ENCODE measurements around the gene UBQLN3. TPM values are rescaled to one million over a fixed set of nuclear protein-coding genes. Genes with fewer than 3 reads are reported as not detected.

Gene UBQLN3
- total RNA-seq (under 1 TPM in 3 of 5 donors, not detected in 2; 0.16 to 0.37 (median 0.25) TPM), total RNA-seq (0 to 0.34 (median 0) reads per million in 29 experiments)
- 0.09 TPM for total RNA-seq (2013)

- Histone ChIP-seq H3K9me3 (no peaks in the 10 kb centered on the region), H3K4me3 (ENCODE audit: control insufficient read depth in 1 of 2, extremely low read depth in 1 of 2, low read length in 1 of 2) (no peak within 1 kb of the TSS), H3K27me3 (replicated peaks in 1 of 2; ENCODE audit: control insufficient read depth in 2 of 2, extremely low read depth in 1 of 2, insufficient read depth in 2 of 2, low read length in 1 of 2) (peaks cover 0 to 12% of the 10 kb centered on the region in 2 experiments), H3K4me1 (ENCODE audit: control insufficient read depth in 1 of 2, extremely low read depth in 1 of 2, insufficient read depth in 2 of 2, low read length in 2 of 2) (no peaks in the 10 kb centered on the region), H3K27ac (ENCODE audit: low read length) (no peak within 1 kb of the TSS), H3K36me3 (ENCODE audit: control insufficient read depth in 2 of 2, extremely low read depth in 1 of 2, insufficient read depth in 1 of 2, low read length in 1 of 2) (no peaks in the 10 kb centered on the region)
- CTCF ChIA-PET: no interaction called here
- DNase-seq (no peak), ATAC-seq (replicated peaks in 1 of 4) (no peak)
- H3K4me3 Mint-ChIP-seq: no peak within 1 kb of the TSS
- POLR2A ChIA-PET: no interaction called here
- no peaks in the 10 kb centered on the region for H3K4me1 Mint-ChIP-seq
- H3K9me3 Mint-ChIP-seq: no peaks in the 10 kb centered on the region
- H3K36me3 Mint-ChIP-seq: no peaks in the 10 kb centered on the region
- no CpG with 5 or more reads among the region's 4 CpGs for WGBS (ENCODE audit: insufficient coverage)
- H3K27ac Mint-ChIP-seq: no peak within 1 kb of the TSS
- H3K27me3 Mint-ChIP-seq: peaks cover 7 to 9% of the 10 kb centered on the region in 2 donors
These were observed at the start of gene UBQLN3 for GRCh38 chr11:5509803-5510202. UBQLN3 (minus strand) TSS chr11:5509957; CDS start chr11:5509558, 399 bp downstream.

DNA sequence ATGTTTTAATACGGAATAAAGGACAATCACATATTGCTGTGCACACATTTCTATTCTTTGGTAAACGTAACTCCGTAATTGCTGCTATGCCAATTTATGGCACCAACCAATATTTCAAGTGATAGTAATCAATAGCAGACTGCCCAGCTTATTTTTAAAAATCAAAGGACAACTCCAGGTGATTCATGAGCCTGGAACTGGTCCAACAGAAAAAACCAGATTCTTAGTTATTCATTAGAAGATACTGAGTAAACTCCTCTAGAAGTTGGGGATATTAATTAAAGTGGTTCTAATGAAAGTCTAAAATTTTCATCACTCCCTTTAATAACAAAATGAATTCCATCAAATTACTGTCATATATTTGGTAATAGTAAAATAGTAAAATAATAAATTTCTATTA lies 48.0 kb upstream of the UBQLN3 start:
- H3K36me3 ChIP-seq (ENCODE audit: control insufficient read depth in 2 of 2, extremely low read depth in 1 of 2, insufficient read depth in 1 of 2, low read length in 1 of 2): no peaks in the 10 kb centered on the region
- H3K27me3 Mint-ChIP-seq: peaks cover 5 to 14% of the 10 kb centered on the region in 2 donors

GRCh38 chr11:5556596-5557188 lies 46.9 kb upstream of the UBQLN3 start:
- H3K4me3 Mint-ChIP-seq: no peak overlapping the region
- Histone ChIP-seq H3K27me3 (replicated peaks in 1 of 2; ENCODE audit: control insufficient read depth in 2 of 2, extremely low read depth in 1 of 2, insufficient read depth in 2 of 2, low read length in 1 of 2) (no peaks in the 10 kb centered on the region), H3K27ac (ENCODE audit: low read length) (no peak overlapping the region), H3K4me1 (ENCODE audit: control insufficient read depth in 1 of 2, extremely low read depth in 1 of 2, insufficient read depth in 2 of 2, low read length in 2 of 2) (no peaks in the 10 kb centered on the region), H3K4me3 (ENCODE audit: control insufficient read depth in 1 of 2, extremely low read depth in 1 of 2, low read length in 1 of 2) (no peak overlapping the region), H3K9me3 (no peaks in the 10 kb centered on the region), H3K36me3 (ENCODE audit: control insufficient read depth in 2 of 2, extremely low read depth in 1 of 2, insufficient read depth in 1 of 2, low read length in 1 of 2) (no peaks in the 10 kb centered on the region)
- ATAC-seq (replicated peaks in 1 of 4) (no peak), DNase-seq (no peak)
- no peaks in the 10 kb centered on the region for H3K9me3 Mint-ChIP-seq
- 83% methylated on average over 3 of the region's 3 CpGs for WGBS (ENCODE audit: insufficient coverage)
- H3K4me1 Mint-ChIP-seq: no peaks in the 10 kb centered on the region
- ChIA-PET CTCF (no interaction called here), POLR2A (no interaction called here)
- H3K27me3 Mint-ChIP-seq: peaks cover 5 to 18% of the 10 kb centered on the region in 2 donors
- H3K36me3 Mint-ChIP-seq: peaks cover 4% of the 10 kb centered on the region
- no peak overlapping the region for H3K27ac Mint-ChIP-seq

More for the DNA sequence above, 48.0 kb upstream of the UBQLN3 start:
- no CpG with 5 or more reads among the region's 3 CpGs for WGBS (ENCODE audit: insufficient coverage)
- no peak overlapping the region for H3K4me3 ChIP-seq (ENCODE audit: control insufficient read depth in 1 of 2, extremely low read depth in 1 of 2, low read length in 1 of 2)
- H3K9me3 ChIP-seq: no peaks in the 10 kb centered on the region
- H3K4me1 ChIP-seq (ENCODE audit: control insufficient read depth in 1 of 2, extremely low read depth in 1 of 2, insufficient read depth in 2 of 2, low read length in 2 of 2): no peaks in the 10 kb centered on the region
- POLR2A ChIA-PET: no interaction called here
- CTCF ChIA-PET: interaction anchor here (0.5 to 0.6 kb wide), 2 partner anchors 62 to 927 kb away, joined by 3 to 4 read pairs; no protein-coding TSS in a partner anchor
- DNase-seq (no peak), ATAC-seq (replicated peaks in 1 of 4) (no peak)
- Mint-ChIP-seq H3K4me3 (no peak overlapping the region), H3K9me3 (no peaks in the 10 kb centered on the region), H3K4me1 (no peaks in the 10 kb centered on the region), H3K27ac (no peak overlapping the region), H3K36me3 (peaks cover 4% of the 10 kb centered on the region)
- no peaks in the 10 kb centered on the region for H3K27me3 ChIP-seq (replicated peaks in 1 of 2; ENCODE audit: control insufficient read depth in 2 of 2, extremely low read depth in 1 of 2, insufficient read depth in 2 of 2, low read length in 1 of 2)
- H3K27ac ChIP-seq (ENCODE audit: low read length): no peak overlapping the region

- ChIA-PET CTCF (no interaction called here), POLR2A (no interaction called here)
- Histone ChIP-seq H3K27me3 (replicated peaks in 1 of 2; ENCODE audit: control insufficient read depth in 2 of 2, extremely low read depth in 1 of 2, insufficient read depth in 2 of 2, low read length in 1 of 2) (no peaks in the 10 kb centered on the region), H3K36me3 (ENCODE audit: control insufficient read depth in 2 of 2, extremely low read depth in 1 of 2, insufficient read depth in 1 of 2, low read length in 1 of 2) (no peaks in the 10 kb centered on the region), H3K4me1 (ENCODE audit: control insufficient read depth in 1 of 2, extremely low read depth in 1 of 2, insufficient read depth in 2 of 2, low read length in 2 of 2) (no peaks in the 10 kb centered on the region), H3K4me3 (ENCODE audit: control insufficient read depth in 1 of 2, extremely low read depth in 1 of 2, low read length in 1 of 2) (no peak overlapping the region), H3K9me3 (no peaks in the 10 kb centered on the region), H3K27ac (ENCODE audit: low read length) (no peak overlapping the region)
- Mint-ChIP-seq H3K4me1 (no peaks in the 10 kb centered on the region), H3K4me3 (no peak overlapping the region), H3K36me3 (no peaks in the 10 kb centered on the region), H3K9me3 (peaks cover 0 to 4% (median 0%) of the 10 kb centered on the region in 3 donors), H3K27ac (no peak overlapping the region), H3K27me3 (peaks cover 3 to 8% of the 10 kb centered on the region in 2 donors)
- DNase-seq (no peak), ATAC-seq (replicated peaks in 1 of 4) (no peak)
These were observed 43.6 kb upstream of the UBQLN3 start for GRCh38 chr11:5553343-5553742.

- Histone ChIP-seq H3K27ac (ENCODE audit: low read length) (no peak overlapping the region), H3K9me3 (no peaks in the 10 kb centered on the region), H3K4me3 (ENCODE audit: control insufficient read depth in 1 of 2, extremely low read depth in 1 of 2, low read length in 1 of 2) (no peak overlapping the region), H3K36me3 (ENCODE audit: control insufficient read depth in 2 of 2, extremely low read depth in 1 of 2, insufficient read depth in 1 of 2, low read length in 1 of 2) (no peaks in the 10 kb centered on the region), H3K4me1 (ENCODE audit: control insufficient read depth in 1 of 2, extremely low read depth in 1 of 2, insufficient read depth in 2 of 2, low read length in 2 of 2) (no peaks in the 10 kb centered on the region), H3K27me3 (replicated peaks in 1 of 2; ENCODE audit: control insufficient read depth in 2 of 2, extremely low read depth in 1 of 2, insufficient read depth in 2 of 2, low read length in 1 of 2) (no peaks in the 10 kb centered on the region)
- POLR2A ChIA-PET: no interaction called here
- Mint-ChIP-seq H3K4me1 (no peaks in the 10 kb centered on the region), H3K9me3 (peaks cover 0 to 4% (median 0%) of the 10 kb centered on the region in 3 donors), H3K4me3 (no peak overlapping the region), H3K27ac (no peak overlapping the region), H3K36me3 (no peaks in the 10 kb centered on the region), H3K27me3 (peaks cover 3 to 8% of the 10 kb centered on the region in 2 donors)
- 58% methylated on average over 3 of the region's 5 CpGs for WGBS (ENCODE audit: insufficient coverage)
- no peak for ATAC-seq (replicated peaks in 1 of 4)
- no peak for DNase-seq
- CTCF ChIA-PET: no interaction called here
These were observed 40.8 kb upstream of the UBQLN3 start for GRCh38 chr11:5550440-5551095.

GRCh38 chr11:5548440-5548839 lies 38.7 kb upstream of the UBQLN3 start, which contains the start of gene OR52H1:
OR52H1 (minus strand) TSS chr11:5548540; CDS start chr11:5545505, 3,035 bp downstream.
- WGBS (ENCODE audit: insufficient coverage): no CpG with 5 or more reads among the region's 1 CpG

More at GRCh38 chr11:5548440-5548839, 38.7 kb upstream of the UBQLN3 start, which contains the start of gene OR52H1:
- no peaks in the 10 kb centered on the region for H3K9me3 ChIP-seq
- Mint-ChIP-seq H3K9me3 (peaks cover 0 to 4% (median 0%) of the 10 kb centered on the region in 3 donors), H3K27ac (no peak within 1 kb of the TSS), H3K4me1 (no peaks in the 10 kb centered on the region), H3K27me3 (peaks cover 3 to 8% of the 10 kb centered on the region in 2 donors), H3K36me3 (no peaks in the 10 kb centered on the region), H3K4me3 (no peak within 1 kb of the TSS)
- DNase-seq: no peak
- ChIA-PET CTCF (no interaction called here), POLR2A (no interaction called here)
- H3K4me1 ChIP-seq (ENCODE audit: control insufficient read depth in 1 of 2, extremely low read depth in 1 of 2, insufficient read depth in 2 of 2, low read length in 2 of 2): no peaks in the 10 kb centered on the region
- no peak for ATAC-seq (replicated peaks in 1 of 4)
- H3K4me3 ChIP-seq (ENCODE audit: control insufficient read depth in 1 of 2, extremely low read depth in 1 of 2, low read length in 1 of 2): no peak within 1 kb of the TSS
- H3K36me3 ChIP-seq (ENCODE audit: control insufficient read depth in 2 of 2, extremely low read depth in 1 of 2, insufficient read depth in 1 of 2, low read length in 1 of 2): no peaks in the 10 kb centered on the region
- no peak within 1 kb of the TSS for H3K27ac ChIP-seq (ENCODE audit: low read length)
- H3K27me3 ChIP-seq (replicated peaks in 1 of 2; ENCODE audit: control insufficient read depth in 2 of 2, extremely low read depth in 1 of 2, insufficient read depth in 2 of 2, low read length in 1 of 2): no peaks in the 10 kb centered on the region

All from T-cell (primary cell).